Upper lobe of left lung (tissue), 4 donors: ENCODE data around the gene NOTCH1.

Experiments
- CTCF ChIP-seq, 6 experiments: fragments of 450-650 bp in 4 of 6; fragments of 200-600 bp in 2 of 6; sonication (generic) in 2 of 6; IDR thresholded peaks; one replicate each; pipeline ENCODE4 v1.5.1; 2016 to 2019; ENCODE audit warnings: antibody characterized with exemption in 6 of 6
- EP300 ChIP-seq, 4 donors: sonication (generic); formaldehyde crosslinking; IDR thresholded peaks; one replicate each; pipeline ENCODE4 v1.5.1; 2017; ENCODE audit warnings: antibody characterized with exemption in 4 of 4, control low read depth in 2 of 4
- POLR2A ChIP-seq, 4 donors: fragments of 450-650 bp; IDR thresholded peaks; one replicate each; pipeline ENCODE4 v1.5.1; 2016 to 2017; ENCODE audit warnings: antibody characterized with exemption in 4 of 4, mild to moderate bottlenecking in 2 of 4
- POLR2AphosphoS5 ChIP-seq, 2 donors: sonication (generic); formaldehyde crosslinking; IDR thresholded peaks; one replicate each; pipeline ENCODE4 v1.5.1; 2017; ENCODE audit warnings: antibody characterized with exemption in 2 of 2

DNA sequence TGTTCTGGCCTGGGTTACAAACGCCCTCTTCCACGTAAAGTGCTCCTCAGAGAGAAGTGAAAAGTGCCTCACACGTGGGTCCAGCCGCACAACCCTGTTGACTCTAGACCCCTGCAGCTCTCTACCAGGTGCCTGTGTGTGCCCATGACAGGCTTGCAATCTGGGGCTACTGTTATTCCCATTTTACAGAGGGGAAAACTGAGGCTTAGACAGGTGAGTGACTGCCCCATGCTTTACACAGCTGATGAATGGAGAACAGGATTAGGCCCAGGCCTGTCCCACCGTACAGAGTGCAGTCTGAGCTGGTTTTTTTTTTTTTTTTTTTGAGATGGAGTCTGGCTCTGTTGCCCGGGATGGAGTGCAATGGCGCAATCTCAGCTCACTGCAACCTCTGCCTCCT lies 100.0 kb downstream of the NOTCH1 start:
- no peak for TF ChIP-seq CTCF (IDR thresholded peaks at IDR 0.05)
- TF ChIP-seq POLR2A (IDR thresholded peaks at IDR 0.05): no peak
- no peak for TF ChIP-seq EP300 (IDR thresholded peaks at IDR 0.05)
- TF ChIP-seq POLR2AphosphoS5 (IDR thresholded peaks at IDR 0.05): no peak
